Measurements from ENCODE around the gene TTLL7. TPM values are rescaled to one million over a fixed set of nuclear protein-coding genes. Genes with fewer than 3 reads are reported as not detected.

TTLL7 gene
- total RNA-seq, 2 donors from 2014 or later: 24.7 to 26.6 TPM

GRCh38 chr1:83932281-83932680 lies 66.7 kb downstream of the TTLL7 start:
- DNase-seq (ENCODE audit: low spot score): no peak
- intact Hi-C loops (cut with DNase I): loop anchor here (5.0 to 10.0 kb wide), 4 partner anchors 190 to 843 kb away; no protein-coding TSS in a partner anchor
- H3K27ac ChIP-seq: no peak overlapping the region

DNA sequence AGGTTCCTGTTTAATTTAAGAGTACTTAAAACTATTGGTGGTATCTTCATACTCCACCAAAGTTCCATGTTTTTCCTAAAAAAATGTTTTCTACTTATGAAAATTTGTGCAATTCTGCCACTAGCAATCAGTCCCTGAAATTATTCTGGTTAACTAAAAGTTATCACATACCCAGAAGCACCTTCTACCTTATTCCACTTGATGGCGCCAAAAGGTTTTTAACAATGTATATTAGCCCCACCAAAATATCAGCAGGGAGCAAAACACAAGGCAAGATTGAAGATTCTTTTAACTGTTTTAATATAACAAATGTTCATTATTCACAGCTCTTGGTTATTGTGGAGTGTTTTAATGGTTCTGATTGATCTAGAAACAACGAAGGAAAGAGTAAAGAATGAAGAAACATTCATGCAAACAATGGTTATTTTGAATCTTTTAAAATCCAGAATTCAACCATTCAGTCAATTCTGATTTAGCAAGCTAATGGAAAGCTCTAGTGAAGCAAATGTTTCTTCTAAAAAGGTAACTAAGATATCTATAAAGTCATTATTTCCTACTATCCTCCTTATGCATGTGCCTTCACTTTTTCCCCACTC lies 67.2 kb downstream of the TTLL7 start:
- 3% methylated on average over 2 of the region's 2 CpGs for WGBS
- no peak overlapping the region for H3K4me3 ChIP-seq
- H3K4me1 ChIP-seq (replicated peaks): no peaks in the 10 kb centered on the region
- no peaks in the 10 kb centered on the region for H3K9me3 ChIP-seq
- TF ChIP-seq POLR2A (IDR thresholded peaks at IDR 0.05): no peak
- TF ChIP-seq, protein P1, sequence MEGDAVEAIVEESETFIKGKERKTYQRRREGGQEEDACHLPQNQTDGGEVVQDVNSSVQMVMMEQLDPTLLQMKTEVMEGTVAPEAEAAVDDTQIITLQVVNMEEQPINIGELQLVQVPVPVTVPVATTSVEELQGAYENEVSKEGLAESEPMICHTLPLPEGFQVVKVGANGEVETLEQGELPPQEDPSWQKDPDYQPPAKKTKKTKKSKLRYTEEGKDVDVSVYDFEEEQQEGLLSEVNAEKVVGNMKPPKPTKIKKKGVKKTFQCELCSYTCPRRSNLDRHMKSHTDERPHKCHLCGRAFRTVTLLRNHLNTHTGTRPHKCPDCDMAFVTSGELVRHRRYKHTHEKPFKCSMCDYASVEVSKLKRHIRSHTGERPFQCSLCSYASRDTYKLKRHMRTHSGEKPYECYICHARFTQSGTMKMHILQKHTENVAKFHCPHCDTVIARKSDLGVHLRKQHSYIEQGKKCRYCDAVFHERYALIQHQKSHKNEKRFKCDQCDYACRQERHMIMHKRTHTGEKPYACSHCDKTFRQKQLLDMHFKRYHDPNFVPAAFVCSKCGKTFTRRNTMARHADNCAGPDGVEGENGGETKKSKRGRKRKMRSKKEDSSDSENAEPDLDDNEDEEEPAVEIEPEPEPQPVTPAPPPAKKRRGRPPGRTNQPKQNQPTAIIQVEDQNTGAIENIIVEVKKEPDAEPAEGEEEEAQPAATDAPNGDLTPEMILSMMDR (IDR thresholded peaks at IDR 0.05): peak; percentile 23 to 89 (median 74)
- peak; percentile 31 for TF ChIP-seq POLR2AphosphoS5 (IDR thresholded peaks at IDR 0.05)
- intact Hi-C loops (cut with DNase I): loop anchor here (5.0 to 10.0 kb wide), 4 partner anchors 191 to 843 kb away; no protein-coding TSS in a partner anchor
- H3K27me3 ChIP-seq (replicated peaks; ENCODE audit: insufficient read depth): no peaks in the 10 kb centered on the region
- DNase-seq (ENCODE audit: low spot score): peak; percentile 32
- no peaks in the 10 kb centered on the region for H3K36me3 ChIP-seq
- H3K27ac ChIP-seq: no peak overlapping the region

More at GRCh38 chr1:83932281-83932680, 66.7 kb downstream of the TTLL7 start:
- no peaks in the 10 kb centered on the region for H3K9me3 ChIP-seq
- H3K4me1 ChIP-seq (replicated peaks): no peaks in the 10 kb centered on the region
- no peaks in the 10 kb centered on the region for H3K36me3 ChIP-seq
- TF ChIP-seq POLR2AphosphoS5 (IDR thresholded peaks at IDR 0.05) (no peak), POLR2A (IDR thresholded peaks at IDR 0.05) (no peak)
- TF ChIP-seq, protein P1 (IDR thresholded peaks at IDR 0.05): no peak
- H3K4me3 ChIP-seq: no peak overlapping the region
- no peaks in the 10 kb centered on the region for H3K27me3 ChIP-seq (replicated peaks; ENCODE audit: insufficient read depth)
- 82% methylated on average over 4 of the region's 4 CpGs for WGBS

GRCh38 chr1:83929184-83929583 lies 69.7 kb downstream of the TTLL7 start:
- 95% methylated on average over 1 of the region's 1 CpG for WGBS
- TF ChIP-seq POLR2AphosphoS5 (IDR thresholded peaks at IDR 0.05) (no peak), POLR2A (IDR thresholded peaks at IDR 0.05) (no peak)
- TF ChIP-seq, protein P1 (IDR thresholded peaks at IDR 0.05): no peak

DNA sequence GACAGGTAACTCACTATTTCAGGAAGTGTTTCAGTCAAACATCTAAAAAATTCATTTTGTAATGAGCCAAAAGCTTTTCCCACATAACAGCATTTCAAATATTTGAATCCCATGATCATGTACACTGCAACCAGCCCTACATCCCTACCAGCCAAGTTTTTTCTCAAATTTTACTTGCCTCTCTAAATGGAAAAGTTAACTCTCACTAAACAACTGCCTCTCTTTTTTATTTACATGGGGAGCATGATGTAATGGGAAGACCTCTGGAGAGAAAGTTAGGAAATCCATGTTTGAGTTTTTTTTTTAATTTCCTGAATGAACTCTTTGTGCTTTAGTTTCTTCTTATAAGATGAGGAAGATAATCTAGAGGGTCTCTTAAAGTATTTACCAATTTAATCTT lies 70.5 kb downstream of the TTLL7 start:
- intact Hi-C loops (cut with DNase I): no loop called here
- no peaks in the 10 kb centered on the region for H3K27me3 ChIP-seq (replicated peaks; ENCODE audit: insufficient read depth)
- no peak overlapping the region for H3K27ac ChIP-seq
- no peaks in the 10 kb centered on the region for H3K9me3 ChIP-seq
- no peaks in the 10 kb centered on the region for H3K4me1 ChIP-seq (replicated peaks)
- no peak for DNase-seq (ENCODE audit: low spot score)
- H3K36me3 ChIP-seq: no peaks in the 10 kb centered on the region
- H3K4me3 ChIP-seq: no peak overlapping the region
- no peak for TF ChIP-seq POLR2A (IDR thresholded peaks at IDR 0.05)
- no peak for TF ChIP-seq POLR2AphosphoS5 (IDR thresholded peaks at IDR 0.05)
- TF ChIP-seq, protein P1 (IDR thresholded peaks at IDR 0.05): no peak

More at GRCh38 chr1:83929184-83929583, 69.7 kb downstream of the TTLL7 start:
- Histone ChIP-seq H3K9me3 (no peaks in the 10 kb centered on the region), H3K4me3 (no peak overlapping the region), H3K36me3 (no peaks in the 10 kb centered on the region), H3K27ac (no peak overlapping the region), H3K4me1 (replicated peaks) (no peaks in the 10 kb centered on the region), H3K27me3 (replicated peaks; ENCODE audit: insufficient read depth) (no peaks in the 10 kb centered on the region)
- intact Hi-C loops (cut with DNase I): no loop called here
- DNase-seq (ENCODE audit: low spot score): no peak

GRCh38 chr1:83927701-83928100 lies 71.2 kb downstream of the TTLL7 start:
- H3K27ac ChIP-seq: no peak overlapping the region
- DNase-seq (ENCODE audit: low spot score): no peak
- intact Hi-C loops (cut with DNase I): no loop called here
- H3K27me3 ChIP-seq (replicated peaks; ENCODE audit: insufficient read depth): no peaks in the 10 kb centered on the region
- no peaks in the 10 kb centered on the region for H3K9me3 ChIP-seq
- no peak overlapping the region for H3K4me3 ChIP-seq
- no peaks in the 10 kb centered on the region for H3K4me1 ChIP-seq (replicated peaks)
- TF ChIP-seq POLR2AphosphoS5 (IDR thresholded peaks at IDR 0.05): no peak
- H3K36me3 ChIP-seq: no peaks in the 10 kb centered on the region
- WGBS: 79% methylated on average over 1 of the region's 1 CpG

All from prostate gland (tissue), 2 donors.